Measurements from ENCODE around the gene ZNF274. TPM values are rescaled to one million over a fixed set of nuclear protein-coding genes. Genes with fewer than 3 reads are reported as not detected.

Gene ZNF274
- total RNA-seq, 1 experiment from 2014 or later, result 28.7 TPM

DNA sequence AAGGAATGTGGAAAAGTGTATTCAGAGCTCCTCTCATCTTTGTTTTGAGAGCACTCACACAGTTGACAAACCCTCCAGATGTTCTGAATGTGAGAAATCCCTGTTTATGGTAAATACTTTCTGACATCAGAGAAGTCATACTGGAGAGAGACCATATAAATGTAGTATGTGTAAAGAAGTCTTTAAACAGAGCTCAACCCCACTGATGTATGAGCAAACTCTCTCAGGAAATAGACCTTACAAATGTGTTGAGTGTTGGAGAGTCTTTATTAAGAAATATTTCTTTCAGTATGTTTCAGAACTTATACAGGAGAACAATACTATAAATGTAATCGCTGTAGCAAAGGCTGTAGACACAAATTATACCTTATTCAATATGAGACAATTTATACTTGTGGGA is 16.6 kb upstream of the ZNF274 start:
- DNase-seq, result no peak
- Histone ChIP-seq H2AFZ (ENCODE audit: low read length) (no peak overlapping the region), H2BK120ac (ENCODE audit: low read depth, low read length, poor library complexity, severe bottlenecking) (no peak overlapping the region), H2BK12ac (ENCODE audit: insufficient read length, low read depth, low read length) (no peak overlapping the region), H3K4me1 (ENCODE audit: insufficient read depth, low read length) (no peaks in the 10 kb centered on the region), H3K23me2 (ENCODE audit: insufficient read length, low read depth, low read length, poor library complexity, severe bottlenecking) (no peaks in the 10 kb centered on the region), H3K9ac (ENCODE audit: extremely low read depth, insufficient read length, low read length) (no peak overlapping the region), H4K5ac (ENCODE audit: insufficient read length, low read depth, low read length) (no peak overlapping the region), H3T11ph (ENCODE audit: low read length) (no peak overlapping the region), H3K27me3 (ENCODE audit: insufficient read depth, low read length) (no peaks in the 10 kb centered on the region), H4K8ac (replicated peaks; ENCODE audit: insufficient read length, low read depth, low read length) (no peak overlapping the region), H3K79me2 (ENCODE audit: insufficient read depth, low read length) (no peaks in the 10 kb centered on the region), H2BK5ac (ENCODE audit: insufficient read length, low read length) (no peak overlapping the region), H3K27ac (ENCODE audit: insufficient read length, low read depth, low read length) (no peak overlapping the region), H3K18ac (ENCODE audit: insufficient read length, low read depth, low read length) (no peak overlapping the region), H3K23ac (ENCODE audit: insufficient read length, low read depth, low read length) (no peak overlapping the region), H3K79me1 (ENCODE audit: insufficient read depth, low read depth, low read length, poor library complexity, severe bottlenecking) (no peaks in the 10 kb centered on the region), H3K9me3 (ENCODE audit: control insufficient read depth, low read depth, low read length) (peaks cover 74% of the 10 kb centered on the region), H4K91ac (ENCODE audit: insufficient read length, low read depth, low read length) (no peak overlapping the region), H2BK15ac (ENCODE audit: low read depth, low read length) (no peak overlapping the region), H4K20me1 (ENCODE audit: control insufficient read depth, insufficient read depth, insufficient read length) (no peaks in the 10 kb centered on the region), H2BK20ac (ENCODE audit: low read depth, low read length, poor library complexity, severe bottlenecking) (no peak overlapping the region), H3K14ac (ENCODE audit: insufficient read depth, low read length) (no peak overlapping the region), H3K4me2 (ENCODE audit: insufficient read depth, insufficient read length, low read length) (no peak overlapping the region), H3K56ac (ENCODE audit: insufficient read length, low read depth, low read length) (no peak overlapping the region), H3K4ac (ENCODE audit: low read depth, low read length) (no peak overlapping the region), H2AK5ac (ENCODE audit: insufficient read length, low read length) (no peak overlapping the region)
- Mint-ChIP-seq H3K27ac (no peak overlapping the region), H3K36me3 (ENCODE audit: insufficient read depth in 1 of 3, low read depth in 3 of 3) (peaks cover 12 to 29% (median 14%) of the 10 kb centered on the region in 3 experiments; a peak in 6 of 7 replicates), H3K4me1 (no peaks in the 10 kb centered on the region), H3K9me3 (peaks cover 85 to 87% of the 10 kb centered on the region in 2 experiments), H3K27me3 (ENCODE audit: low read depth) (peaks cover 11% of the 10 kb centered on the region), H3K4me3 (no peak overlapping the region)
- no peak for TF ChIP-seq CTCF (conservative IDR thresholded peaks at IDR 0.05)
- WGBS (ENCODE audit: extremely low coverage, insufficient read length, low lambda C conversion rate), result no CpG with 5 or more reads among the region's 1 CpG
